Fibroblast of lung (primary cell): ENCODE measurements around the gene C21orf91.

Experiments used
- CTCF ChIP-seq, 2 donors: IDR thresholded peaks in 1 of 2; conservative IDR thresholded peaks in 1 of 2; 1 replicate in 1 of 2; 2 replicates in 1 of 2; pipeline ENCODE4 v1.5.1; 2011 to 2012; ENCODE audit warnings: low read length in 2 of 2, control low read depth in 1 of 2, inconsistent platforms in 1 of 2, low read depth in 1 of 2, mild to moderate bottlenecking in 1 of 2
- EZH2 ChIP-seq: IDR thresholded peaks from 2 replicates; pipeline ENCODE4 v1.5.1; 2012; ENCODE audit warnings: low read length, control low read depth, mild to moderate bottlenecking; ENCODE audit errors: missing control alignments

- TF ChIP-seq CTCF (conservative IDR thresholded peaks at IDR 0.05 in 1 of 2, IDR thresholded peaks at IDR 0.05 in 1 of 2; ENCODE audit: low read depth in 1 of 2, low read length in 2 of 2): no peak
- TF ChIP-seq EZH2: no peak
These were observed 74.1 kb downstream of the C21orf91 start for GRCh38 chr21:17745086-17745485.
